Right lobe of liver (tissue), 4 donors: Measurements from ENCODE around the gene TBCD.

Source experiments
- CTCF ChIP-seq, 4 donors: fragments of 200-600 bp in 3 of 4; fragments of 450-650 bp in 1 of 4; IDR thresholded peaks; one replicate each; pipeline versions ENCODE4 v1.5.1 to v1.8.0; 2016 to 2022; ENCODE audit warnings: antibody characterized with exemption in 4 of 4, mild to moderate bottlenecking in 2 of 4
- POLR2A ChIP-seq: fragments of 450-650 bp; IDR thresholded peaks from one replicate; pipeline ENCODE4 v1.6.1; 2017; ENCODE audit warnings: antibody characterized with exemption, mild to moderate bottlenecking
- donor health status: DM: no; HTN: no; CAD: no.
- donor health status: DM: no; HTN: no; CAD: no.
- donor health status: DM: no; HTN: yes; CAD: no.

- TF ChIP-seq POLR2A (no peak), CTCF (IDR thresholded peaks at IDR 0.05) (no peak)
Measured at GRCh38 chr17:82896071-82897000, 144.5 kb downstream of the TBCD start.
